ENCODE results near the gene RFX3. TPM values are rescaled to one million over a fixed set of nuclear protein-coding genes. Genes with fewer than 3 reads are reported as not detected.

The RFX3 gene
- total RNA-seq, 1 experiment from 2014 or later = 4.5 TPM

- Histone ChIP-seq H2AFZ (ENCODE audit: low read length) (no peak overlapping the region), H3K9ac (ENCODE audit: low read length) (no peak overlapping the region), H3K4me1 (ENCODE audit: insufficient read depth, low read length) (no peaks in the 10 kb centered on the region), H3F3A (ENCODE audit: low read length, unreplicated experiment) (no peaks in the 10 kb centered on the region), H3K4me2 (ENCODE audit: low read length) (no peak overlapping the region), H4K20me1 (ENCODE audit: low read length) (no peaks in the 10 kb centered on the region), H3K79me2 (ENCODE audit: low read length) (no peaks in the 10 kb centered on the region), H3K36me3 (ENCODE audit: low read depth, low read length) (no peaks in the 10 kb centered on the region), H3K27ac (ENCODE audit: low read length) (no peak overlapping the region), H3K9me2 (replicated peaks; ENCODE audit: low read length) (no peaks in the 10 kb centered on the region), H3K9me3 (ENCODE audit: low read length) (no peaks in the 10 kb centered on the region), H3K27me3 (ENCODE audit: low read length) (no peaks in the 10 kb centered on the region), H3K4me3 (ENCODE audit: low read length) (no peak overlapping the region)
- no TSS peak for BruUV-seq (replicated peaks)
- CTCF ChIA-PET = no interaction called here
- no peak for TF ChIP-seq CTCF (conservative IDR thresholded peaks at IDR 0.05; ENCODE audit: low read depth, low read length)
- no peak for TF ChIP-seq EZH2 (IDR thresholded peaks at IDR 0.05; ENCODE audit: low read length, unreplicated experiment)
- no peak for TF ChIP-seq EZH2phosphoT487 (IDR thresholded peaks at IDR 0.05; ENCODE audit: borderline replicate concordance, low read length)
- ATAC-seq (no peak), DNase-seq (no peak)
- intact Hi-C loops (cut with micrococcal nuclease) = no loop called here
- POLR2A ChIA-PET (ENCODE audit: unreplicated experiment) = no interaction called here
Observed at GRCh38 chr9:3409453-3409852, 116.3 kb downstream of the RFX3 start.

- intact Hi-C loops (cut with micrococcal nuclease) = no loop called here
- H3K36me3 ChIP-seq (ENCODE audit: low read depth, low read length) = no peaks in the 10 kb centered on the region
- TF ChIP-seq EZH2 (IDR thresholded peaks at IDR 0.05; ENCODE audit: low read length, unreplicated experiment) (no peak), EZH2phosphoT487 (IDR thresholded peaks at IDR 0.05; ENCODE audit: borderline replicate concordance, low read length) (no peak)
- no peak overlapping the region for H2AFZ ChIP-seq (ENCODE audit: low read length)
- no peaks in the 10 kb centered on the region for H4K20me1 ChIP-seq (ENCODE audit: low read length)
- BruUV-seq (replicated peaks) = no TSS peak
- no peaks in the 10 kb centered on the region for H3K4me1 ChIP-seq (ENCODE audit: insufficient read depth, low read length)
- ChIA-PET POLR2A (ENCODE audit: unreplicated experiment) (no interaction called here), CTCF (no interaction called here)
- no peak overlapping the region for H3K4me2 ChIP-seq (ENCODE audit: low read length)
- H3K9me3 ChIP-seq (ENCODE audit: low read length) = no peaks in the 10 kb centered on the region
- DNase-seq (no peak), ATAC-seq (no peak)
- H3K27me3 ChIP-seq (ENCODE audit: low read length) = no peaks in the 10 kb centered on the region
- no peaks in the 10 kb centered on the region for H3K79me2 ChIP-seq (ENCODE audit: low read length)
- H3K4me3 ChIP-seq (ENCODE audit: low read length) = no peak overlapping the region
- no peak overlapping the region for H3K27ac ChIP-seq (ENCODE audit: low read length)
- H3F3A ChIP-seq (ENCODE audit: low read length, unreplicated experiment) = no peaks in the 10 kb centered on the region
- H3K9ac ChIP-seq (ENCODE audit: low read length) = no peak overlapping the region
- H3K9me2 ChIP-seq (replicated peaks; ENCODE audit: low read length) = no peaks in the 10 kb centered on the region
Observed at GRCh38 chr9:3403315-3403714, 122.5 kb downstream of the RFX3 start.

- CTCF ChIA-PET = no interaction called here
- Histone ChIP-seq H3K4me2 (ENCODE audit: low read length) (no peak overlapping the region), H3K27me3 (ENCODE audit: low read length) (no peaks in the 10 kb centered on the region), H3K4me3 (ENCODE audit: low read length) (no peak overlapping the region), H3K9me2 (replicated peaks; ENCODE audit: low read length) (no peaks in the 10 kb centered on the region), H3F3A (ENCODE audit: low read length, unreplicated experiment) (no peaks in the 10 kb centered on the region), H3K36me3 (ENCODE audit: low read depth, low read length) (no peaks in the 10 kb centered on the region), H3K4me1 (ENCODE audit: insufficient read depth, low read length) (no peaks in the 10 kb centered on the region), H3K9me3 (ENCODE audit: low read length) (no peaks in the 10 kb centered on the region), H3K27ac (ENCODE audit: low read length) (no peak overlapping the region), H2AFZ (ENCODE audit: low read length) (no peak overlapping the region), H3K79me2 (ENCODE audit: low read length) (no peaks in the 10 kb centered on the region), H3K9ac (ENCODE audit: low read length) (no peak overlapping the region), H4K20me1 (ENCODE audit: low read length) (no peaks in the 10 kb centered on the region)
- TF ChIP-seq EZH2 (IDR thresholded peaks at IDR 0.05; ENCODE audit: low read length, unreplicated experiment) (no peak), EZH2phosphoT487 (IDR thresholded peaks at IDR 0.05; ENCODE audit: borderline replicate concordance, low read length) (no peak), CTCF (conservative IDR thresholded peaks at IDR 0.05; ENCODE audit: low read depth, low read length) (no peak)
- intact Hi-C loops (cut with micrococcal nuclease) = no loop called here
- POLR2A ChIA-PET (ENCODE audit: unreplicated experiment) = interaction anchor here (0.5 kb wide), 1 partner anchor 142 kb away, joined by 7 read pairs; no protein-coding TSS in a partner anchor
- ATAC-seq (no peak), DNase-seq (no peak)
- BruUV-seq (replicated peaks) = no TSS peak
Observed at GRCh38 chr9:3401221-3401954, 124.4 kb downstream of the RFX3 start.
